Measurements from ENCODE around the gene COL8A1.

The COL8A1 gene

DNA sequence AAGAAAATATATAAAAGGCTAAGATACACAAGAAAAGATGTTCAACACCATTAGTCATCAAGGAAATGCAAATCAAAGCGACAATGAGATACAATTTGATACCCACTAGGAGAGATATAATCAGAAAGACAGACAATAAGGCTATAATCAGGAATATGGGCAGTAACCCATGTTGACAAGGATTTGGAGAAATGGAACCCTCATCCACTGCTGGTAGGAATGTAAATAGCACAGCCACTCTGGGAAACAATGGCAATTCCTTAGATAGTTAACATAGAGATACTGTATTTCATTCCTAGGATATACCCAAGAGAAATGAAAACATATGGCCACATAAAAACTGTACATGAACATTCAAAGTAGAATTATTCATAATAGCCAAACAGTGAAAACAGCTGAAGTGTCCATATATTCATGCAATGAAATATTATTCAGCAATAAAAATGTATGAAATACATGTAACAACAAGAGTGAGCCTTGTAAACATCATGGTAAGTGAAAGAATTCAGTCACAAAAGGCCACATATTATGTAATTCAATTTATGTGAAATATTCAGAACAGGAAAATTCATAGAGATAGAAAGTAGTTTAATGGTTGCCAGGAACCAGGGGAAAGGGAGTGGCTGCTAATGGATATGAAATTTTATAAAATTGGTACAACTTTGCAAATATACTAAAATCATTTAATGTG, 18.2 kb upstream of the COL8A1 start:
- H3K4me3 ChIP-seq (ENCODE audit: control insufficient read depth, low read depth, low read length) = no peak overlapping the region
- TF ChIP-seq, protein P1, sequence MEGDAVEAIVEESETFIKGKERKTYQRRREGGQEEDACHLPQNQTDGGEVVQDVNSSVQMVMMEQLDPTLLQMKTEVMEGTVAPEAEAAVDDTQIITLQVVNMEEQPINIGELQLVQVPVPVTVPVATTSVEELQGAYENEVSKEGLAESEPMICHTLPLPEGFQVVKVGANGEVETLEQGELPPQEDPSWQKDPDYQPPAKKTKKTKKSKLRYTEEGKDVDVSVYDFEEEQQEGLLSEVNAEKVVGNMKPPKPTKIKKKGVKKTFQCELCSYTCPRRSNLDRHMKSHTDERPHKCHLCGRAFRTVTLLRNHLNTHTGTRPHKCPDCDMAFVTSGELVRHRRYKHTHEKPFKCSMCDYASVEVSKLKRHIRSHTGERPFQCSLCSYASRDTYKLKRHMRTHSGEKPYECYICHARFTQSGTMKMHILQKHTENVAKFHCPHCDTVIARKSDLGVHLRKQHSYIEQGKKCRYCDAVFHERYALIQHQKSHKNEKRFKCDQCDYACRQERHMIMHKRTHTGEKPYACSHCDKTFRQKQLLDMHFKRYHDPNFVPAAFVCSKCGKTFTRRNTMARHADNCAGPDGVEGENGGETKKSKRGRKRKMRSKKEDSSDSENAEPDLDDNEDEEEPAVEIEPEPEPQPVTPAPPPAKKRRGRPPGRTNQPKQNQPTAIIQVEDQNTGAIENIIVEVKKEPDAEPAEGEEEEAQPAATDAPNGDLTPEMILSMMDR (conservative IDR thresholded peaks at IDR 0.05; ENCODE audit: control insufficient read depth, insufficient read depth, low read depth, low read length) = peak; percentile 25
- DNase-seq (ENCODE audit: low read depth) = no peak

GRCh38 chr3:99620976-99621375, 17.4 kb upstream of the COL8A1 start:
- no peak for DNase-seq (ENCODE audit: low read depth)
- TF ChIP-seq, protein P1 (conservative IDR thresholded peaks at IDR 0.05; ENCODE audit: control insufficient read depth, insufficient read depth, low read depth, low read length) = no peak
- no peak overlapping the region for H3K4me3 ChIP-seq (ENCODE audit: control insufficient read depth, low read depth, low read length)

GRCh38 chr3:99624496-99625236, 13.7 kb upstream of the COL8A1 start:
- no peak overlapping the region for H3K4me3 ChIP-seq (ENCODE audit: control insufficient read depth, low read depth, low read length)
- TF ChIP-seq, protein P1 (conservative IDR thresholded peaks at IDR 0.05; ENCODE audit: control insufficient read depth, insufficient read depth, low read depth, low read length) = no peak
- DNase-seq (ENCODE audit: low read depth) = no peak

DNA sequence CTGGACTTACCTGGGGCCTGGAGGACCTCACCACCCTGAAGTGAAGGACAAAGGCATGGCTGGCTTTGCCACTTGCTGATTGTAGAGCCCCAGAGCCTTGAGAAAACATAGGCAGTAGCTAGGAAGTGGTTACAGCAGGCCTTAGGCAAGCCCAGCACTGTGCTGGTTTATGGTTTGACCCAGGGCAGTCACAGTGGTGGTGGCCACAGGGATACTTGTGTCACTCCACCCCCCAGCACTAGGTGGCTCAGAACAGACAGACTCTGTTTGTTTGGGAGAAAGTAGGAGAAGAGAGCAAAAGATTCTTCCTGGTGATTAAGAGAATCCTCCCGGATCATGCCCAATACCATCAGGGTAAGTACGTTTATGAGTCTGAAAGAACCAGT, 13.2 kb upstream of the COL8A1 start:
- no peak overlapping the region for H3K4me3 ChIP-seq (ENCODE audit: control insufficient read depth, low read depth, low read length)
- TF ChIP-seq, protein P1 (conservative IDR thresholded peaks at IDR 0.05; ENCODE audit: control insufficient read depth, insufficient read depth, low read depth, low read length) = no peak
- no peak for DNase-seq (ENCODE audit: low read depth)

DNA sequence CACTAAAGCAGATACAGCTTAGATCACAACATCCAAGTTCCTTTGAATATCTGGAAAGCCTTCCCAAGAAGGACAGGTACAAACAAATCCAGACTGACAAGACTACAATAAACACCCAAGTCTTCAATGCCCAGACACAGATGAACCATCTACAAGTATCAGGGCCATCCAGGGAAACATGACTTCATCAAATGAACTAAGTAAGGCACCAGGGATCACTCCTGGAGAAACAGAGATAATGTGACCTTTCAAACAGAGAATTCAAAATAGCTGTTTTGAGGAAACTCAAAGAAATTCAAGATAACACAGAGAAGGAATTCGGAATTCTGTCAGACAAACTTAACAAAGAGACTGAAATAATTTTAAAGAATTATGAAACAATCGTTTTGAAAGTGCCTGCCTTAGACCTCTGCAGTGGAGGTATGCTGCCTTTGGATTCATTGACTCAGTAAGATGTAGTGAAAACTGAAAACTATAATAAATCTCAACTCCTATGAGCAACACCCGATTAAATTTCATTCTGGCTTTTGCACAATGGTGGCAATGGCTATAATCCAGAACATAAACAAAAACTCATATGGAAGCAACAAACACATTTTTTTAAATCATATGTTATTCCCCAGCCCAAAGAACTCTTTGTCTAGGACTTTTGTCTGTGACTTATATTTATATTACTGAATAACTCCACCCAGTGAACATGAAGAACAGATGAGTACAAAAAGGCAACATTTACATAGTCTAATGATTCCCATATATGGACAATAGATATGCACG, 12.6 kb upstream of the COL8A1 start:
- TF ChIP-seq, protein P1 (conservative IDR thresholded peaks at IDR 0.05; ENCODE audit: control insufficient read depth, insufficient read depth, low read depth, low read length) = no peak
- H3K4me3 ChIP-seq (ENCODE audit: control insufficient read depth, low read depth, low read length) = no peak overlapping the region

GRCh38 chr3:99626417-99626788, 12.0 kb upstream of the COL8A1 start:
- H3K4me3 ChIP-seq (ENCODE audit: control insufficient read depth, low read depth, low read length) = no peak overlapping the region
- no peak for DNase-seq (ENCODE audit: low read depth)
- TF ChIP-seq, protein P1 (conservative IDR thresholded peaks at IDR 0.05; ENCODE audit: control insufficient read depth, insufficient read depth, low read depth, low read length) = no peak

More for the DNA sequence above, 12.6 kb upstream of the COL8A1 start:
- DNase-seq (ENCODE audit: low read depth) = peak; percentile 80

All from fibroblast of mammary gland (primary cell).